NB4 (cell line): ENCODE measurements around the gene YLPM1.

ENCODE experiments used
- DNase-seq: peaks from one replicate; pipeline ENCODE4 v3.0.0; 2010; ENCODE audit warnings: low read depth
- H3K4me3 ChIP-seq: one replicate; pipeline ENCODE4 v1.5.1; 2011; ENCODE audit warnings: mild to moderate bottlenecking, low read depth, low read length, moderate library complexity
- MYC ChIP-seq: IDR thresholded peaks from 2 replicates; pipeline ENCODE4 v1.6.1; 2011; ENCODE audit warnings: low read depth, low read length
- POLR2A ChIP-seq: IDR thresholded peaks from 2 replicates; pipeline ENCODE4 v1.6.1; 2011; ENCODE audit warnings: mild to moderate bottlenecking; ENCODE audit not compliant: insufficient read length; ENCODE audit errors: extremely low read depth
- TF ChIP-seq, protein P1 (sequence below): IDR thresholded peaks from 2 replicates; pipeline ENCODE4 v1.6.1; 2011; ENCODE audit warnings: low read depth, low read length
- TF ChIP-seq, protein P2 (sequence below): IDR thresholded peaks from one replicate; pipeline ENCODE4 v1.5.1; 2012; ENCODE audit warnings: low read depth, low read length

YLPM1 gene

DNA sequence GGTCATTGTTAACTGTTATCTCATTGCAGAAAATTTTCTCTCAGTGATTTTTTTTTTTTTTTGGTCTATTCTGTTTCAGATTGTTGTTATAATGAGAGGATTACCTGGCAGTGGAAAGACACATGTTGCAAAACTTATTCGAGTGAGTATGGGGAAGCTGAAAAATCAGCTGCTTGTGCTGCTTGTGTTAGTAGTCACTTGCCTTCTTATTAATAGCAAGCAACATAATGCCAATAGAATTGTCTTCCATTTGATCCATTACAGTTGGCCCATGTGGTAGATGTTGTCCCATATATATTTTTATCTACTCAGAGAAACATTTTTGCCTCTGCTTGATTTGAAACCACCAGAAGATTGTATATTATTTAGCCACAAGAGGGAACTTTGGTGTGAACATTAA is 53.0 kb downstream of the YLPM1 start:
- no peak for DNase-seq
- H3K4me3 ChIP-seq, result no peak overlapping the region
- no peak for TF ChIP-seq MYC
- no peak for TF ChIP-seq POLR2A
- TF ChIP-seq, protein P1, sequence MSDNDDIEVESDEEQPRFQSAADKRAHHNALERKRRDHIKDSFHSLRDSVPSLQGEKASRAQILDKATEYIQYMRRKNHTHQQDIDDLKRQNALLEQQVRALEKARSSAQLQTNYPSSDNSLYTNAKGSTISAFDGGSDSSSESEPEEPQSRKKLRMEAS, result no peak
- TF ChIP-seq, protein P2, sequence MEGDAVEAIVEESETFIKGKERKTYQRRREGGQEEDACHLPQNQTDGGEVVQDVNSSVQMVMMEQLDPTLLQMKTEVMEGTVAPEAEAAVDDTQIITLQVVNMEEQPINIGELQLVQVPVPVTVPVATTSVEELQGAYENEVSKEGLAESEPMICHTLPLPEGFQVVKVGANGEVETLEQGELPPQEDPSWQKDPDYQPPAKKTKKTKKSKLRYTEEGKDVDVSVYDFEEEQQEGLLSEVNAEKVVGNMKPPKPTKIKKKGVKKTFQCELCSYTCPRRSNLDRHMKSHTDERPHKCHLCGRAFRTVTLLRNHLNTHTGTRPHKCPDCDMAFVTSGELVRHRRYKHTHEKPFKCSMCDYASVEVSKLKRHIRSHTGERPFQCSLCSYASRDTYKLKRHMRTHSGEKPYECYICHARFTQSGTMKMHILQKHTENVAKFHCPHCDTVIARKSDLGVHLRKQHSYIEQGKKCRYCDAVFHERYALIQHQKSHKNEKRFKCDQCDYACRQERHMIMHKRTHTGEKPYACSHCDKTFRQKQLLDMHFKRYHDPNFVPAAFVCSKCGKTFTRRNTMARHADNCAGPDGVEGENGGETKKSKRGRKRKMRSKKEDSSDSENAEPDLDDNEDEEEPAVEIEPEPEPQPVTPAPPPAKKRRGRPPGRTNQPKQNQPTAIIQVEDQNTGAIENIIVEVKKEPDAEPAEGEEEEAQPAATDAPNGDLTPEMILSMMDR, result no peak

DNA sequence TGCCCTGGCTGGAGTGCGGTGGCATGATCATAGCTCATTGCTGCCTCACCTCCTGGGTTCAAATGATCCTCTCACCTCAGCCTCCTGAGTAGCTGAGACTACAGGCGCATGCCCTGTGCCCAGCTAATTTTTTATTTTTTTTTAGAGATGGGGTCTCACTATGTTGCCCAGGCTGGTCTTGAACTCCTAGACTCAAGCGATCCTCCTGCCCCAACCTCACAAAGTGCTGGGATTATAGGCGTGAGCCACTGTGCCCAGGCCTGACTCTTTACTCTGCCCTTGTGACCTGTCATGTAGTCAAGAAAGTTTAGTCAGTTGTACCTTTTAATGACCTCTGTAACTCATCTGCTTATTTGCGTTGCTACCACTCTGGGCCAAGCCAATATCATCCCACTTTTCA is 57.2 kb downstream of the YLPM1 start:
- TF ChIP-seq POLR2A (no peak), MYC (no peak)
- TF ChIP-seq, protein P1, result no peak
- TF ChIP-seq, protein P2, result no peak
- H3K4me3 ChIP-seq, result no peak overlapping the region
- no peak for DNase-seq

DNA sequence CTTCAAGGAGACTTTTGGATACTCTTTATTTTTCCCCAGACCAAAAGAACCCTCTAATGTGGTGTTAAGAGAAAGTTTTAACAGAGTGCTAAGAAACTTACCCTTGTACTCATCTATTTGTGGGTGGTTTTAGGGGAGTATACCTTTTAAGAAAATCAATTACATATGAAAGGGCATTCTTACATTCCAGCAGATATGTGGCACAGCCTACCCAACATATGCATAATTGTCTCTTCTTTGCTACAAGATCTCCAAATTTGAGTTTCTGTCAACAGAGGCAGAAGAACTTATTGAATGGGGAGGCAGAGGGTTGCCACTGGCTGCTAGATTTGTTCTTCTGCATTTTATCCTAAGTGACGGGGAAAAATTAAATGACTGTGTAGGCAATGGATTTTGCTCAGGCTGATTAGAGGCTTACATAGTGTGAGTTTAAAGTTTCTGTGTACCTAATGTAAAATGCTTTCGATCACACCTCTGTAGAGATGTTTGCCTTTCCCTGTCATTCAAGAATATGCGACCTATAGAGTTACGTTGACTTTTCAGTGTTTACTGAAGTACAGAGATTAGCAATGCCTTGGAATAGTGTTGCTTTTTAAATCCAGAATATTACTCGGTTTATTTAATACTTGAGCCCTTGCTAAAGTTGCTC is 58.3 kb downstream of the YLPM1 start:
- no peak for DNase-seq
- TF ChIP-seq, protein P2, result no peak
- TF ChIP-seq MYC (no peak), POLR2A (no peak)
- TF ChIP-seq, protein P1, result no peak
- no peak overlapping the region for H3K4me3 ChIP-seq

DNA sequence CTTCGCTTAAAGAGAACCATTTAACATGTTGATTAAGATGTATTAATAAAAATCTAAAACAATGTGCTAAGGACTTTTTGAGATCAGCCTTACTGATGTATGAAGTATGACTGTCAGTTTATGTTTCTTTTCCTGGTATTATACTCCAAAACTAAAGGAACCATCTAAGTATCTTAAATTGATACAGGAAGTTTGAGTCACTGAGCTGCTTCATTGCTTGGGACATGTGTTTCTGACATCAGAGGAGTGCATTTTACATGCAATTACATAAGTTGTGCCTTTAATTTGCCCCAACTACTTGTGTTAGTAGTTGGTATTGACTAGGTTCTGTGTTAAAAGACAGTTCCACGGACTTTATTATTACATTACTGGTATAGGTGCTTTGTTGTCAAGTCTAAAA is 61.9 kb downstream of the YLPM1 start:
- DNase-seq, result peak; percentile 18
- no peak for TF ChIP-seq POLR2A
- TF ChIP-seq, protein P1, result no peak
- TF ChIP-seq, protein P2, result no peak
- no peak for TF ChIP-seq MYC
- no peak overlapping the region for H3K4me3 ChIP-seq

DNA sequence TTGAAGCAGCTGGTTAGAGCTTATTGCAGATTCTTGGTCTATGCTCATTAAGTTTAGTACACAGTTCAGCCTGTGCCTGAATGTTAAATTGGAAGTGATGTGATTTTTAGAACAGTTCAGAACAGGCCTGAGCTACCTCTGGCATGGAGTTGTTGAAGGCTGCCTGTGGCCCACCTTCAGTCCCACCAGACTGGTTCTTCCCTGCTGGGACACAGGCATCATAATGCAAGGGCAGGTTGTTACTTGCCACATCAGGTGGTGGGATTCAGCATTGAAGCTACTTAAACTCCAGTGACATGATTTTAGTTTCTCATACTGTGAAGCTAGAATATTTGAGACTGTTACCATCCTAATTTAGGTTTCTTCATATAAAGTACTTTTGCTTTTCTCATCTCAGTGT is 63.5 kb downstream of the YLPM1 start:
- TF ChIP-seq, protein P2, result no peak
- TF ChIP-seq MYC (no peak), POLR2A (no peak)
- TF ChIP-seq, protein P1, result no peak
- no peak overlapping the region for H3K4me3 ChIP-seq
- no peak for DNase-seq
